HG03196 (cell line): ENCODE measurements around the gene GRAMD1B.
A peak's percentile ranks its signal among the peaks of the same experiment; 100 is the strongest.

Experiments used
- ATAC-seq: cut with Tn5 transposase; IDR thresholded peaks from one replicate; pipeline ENCODE4 v1.9.1; 2021; ENCODE audit not compliant: unreplicated experiment

The GRAMD1B gene

DNA sequence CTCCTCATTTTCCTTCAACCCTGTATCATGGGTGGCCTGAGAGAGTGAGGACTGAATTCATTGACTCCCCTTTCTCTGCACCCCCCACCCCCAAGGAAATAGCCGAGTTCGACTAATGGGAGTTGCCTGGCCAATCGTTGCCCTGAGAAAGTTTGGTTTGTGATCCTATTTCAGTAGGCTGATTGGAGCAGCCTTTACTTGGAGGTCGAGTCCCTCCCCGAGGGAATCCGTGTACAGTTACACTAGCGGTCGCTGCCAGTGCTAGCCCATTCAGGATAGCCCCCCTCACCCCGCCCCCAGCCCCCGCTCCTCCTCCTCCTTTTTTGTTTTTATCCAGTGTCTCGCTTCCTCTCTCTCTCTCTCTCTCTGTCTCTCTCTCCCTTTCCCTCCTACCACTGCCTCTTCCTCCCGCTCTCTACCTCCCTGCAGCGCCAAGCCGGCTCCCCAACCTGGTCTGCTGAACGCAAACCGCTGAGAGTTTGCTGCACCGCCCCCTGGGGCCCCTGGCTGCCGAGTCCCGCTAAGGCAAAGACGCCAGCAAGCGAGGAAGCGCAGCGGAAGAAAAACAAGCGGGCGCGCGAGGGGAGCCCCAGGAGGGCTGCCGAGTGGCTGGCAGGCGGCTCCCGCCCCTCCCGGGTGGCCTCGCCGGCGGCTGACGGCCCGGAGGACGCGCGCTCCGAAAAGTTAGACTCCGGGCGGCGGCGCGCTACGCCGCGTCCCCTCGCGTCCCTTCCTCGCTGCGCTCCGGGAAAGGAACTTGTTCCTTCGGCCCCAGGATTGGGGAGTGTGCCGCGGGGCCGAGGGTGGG is at the start of gene GRAMD1B:
GRAMD1B (plus strand) TSS at position 357 of the 808 bp plus-strand sequence. CDS start 524 bp downstream, outside the sequence.
- ATAC-seq = peak; percentile 66

- no peak for ATAC-seq
These were observed 48.9 kb upstream of the GRAMD1B start for GRCh38 chr11:123381149-123381548.

DNA sequence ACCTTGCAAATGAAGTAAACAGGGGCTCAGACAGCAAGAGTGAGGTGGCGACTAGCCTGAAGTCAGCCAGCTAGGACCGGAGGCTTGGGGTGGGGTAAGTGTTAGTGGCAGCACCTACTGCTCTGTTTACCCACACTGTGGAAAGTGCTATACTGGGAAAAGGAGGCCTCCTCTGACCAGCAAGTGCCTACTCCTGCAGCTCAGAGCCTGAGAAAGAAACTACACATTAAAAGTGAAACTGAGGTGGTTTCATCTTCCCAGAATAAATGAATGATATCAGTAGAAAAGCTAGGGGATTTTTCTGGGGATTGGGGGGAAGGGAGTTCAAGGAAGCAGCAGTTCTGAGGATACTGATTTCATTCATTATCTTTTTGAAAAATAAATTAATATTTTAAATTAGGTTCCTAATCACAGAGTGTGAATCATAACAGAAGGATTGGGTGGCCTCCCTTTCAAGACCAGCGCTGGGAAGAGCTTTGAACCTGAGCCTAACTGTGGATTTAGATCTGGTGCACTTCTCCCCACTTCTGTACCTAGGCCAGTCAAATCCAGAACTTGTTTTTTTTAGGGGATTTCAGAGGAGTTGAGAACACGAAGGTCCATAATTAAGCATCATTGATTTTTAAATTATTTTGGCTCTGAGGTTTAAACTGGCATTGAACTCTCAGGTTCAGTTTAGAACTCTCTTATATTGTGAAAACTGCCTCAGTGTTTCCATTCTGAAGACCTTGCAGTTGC is 48.1 kb upstream of the GRAMD1B start:
- ATAC-seq = peak; percentile 85

GRCh38 chr11:123382555-123383074 is 47.5 kb upstream of the GRAMD1B start:
- no peak for ATAC-seq

DNA sequence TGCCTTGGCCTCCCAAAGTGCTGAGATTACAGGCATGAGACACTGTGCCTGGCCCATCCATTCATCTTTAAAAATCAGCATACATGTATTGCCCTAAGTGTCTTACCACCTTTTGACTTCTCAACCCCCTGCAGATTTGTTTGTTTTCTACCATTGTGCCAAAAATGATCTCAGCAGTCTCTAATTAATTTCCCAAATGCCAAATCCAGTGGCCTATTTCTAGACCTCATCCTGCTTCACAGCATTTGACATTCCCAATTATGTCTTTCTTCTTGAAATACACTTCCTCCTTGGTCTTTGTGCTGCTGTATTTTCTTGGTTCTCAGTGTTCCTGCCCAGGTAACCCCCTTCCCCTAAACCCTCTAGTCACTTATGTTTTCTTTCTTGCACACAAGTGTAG is 46.0 kb upstream of the GRAMD1B start:
- ATAC-seq = no peak

DNA sequence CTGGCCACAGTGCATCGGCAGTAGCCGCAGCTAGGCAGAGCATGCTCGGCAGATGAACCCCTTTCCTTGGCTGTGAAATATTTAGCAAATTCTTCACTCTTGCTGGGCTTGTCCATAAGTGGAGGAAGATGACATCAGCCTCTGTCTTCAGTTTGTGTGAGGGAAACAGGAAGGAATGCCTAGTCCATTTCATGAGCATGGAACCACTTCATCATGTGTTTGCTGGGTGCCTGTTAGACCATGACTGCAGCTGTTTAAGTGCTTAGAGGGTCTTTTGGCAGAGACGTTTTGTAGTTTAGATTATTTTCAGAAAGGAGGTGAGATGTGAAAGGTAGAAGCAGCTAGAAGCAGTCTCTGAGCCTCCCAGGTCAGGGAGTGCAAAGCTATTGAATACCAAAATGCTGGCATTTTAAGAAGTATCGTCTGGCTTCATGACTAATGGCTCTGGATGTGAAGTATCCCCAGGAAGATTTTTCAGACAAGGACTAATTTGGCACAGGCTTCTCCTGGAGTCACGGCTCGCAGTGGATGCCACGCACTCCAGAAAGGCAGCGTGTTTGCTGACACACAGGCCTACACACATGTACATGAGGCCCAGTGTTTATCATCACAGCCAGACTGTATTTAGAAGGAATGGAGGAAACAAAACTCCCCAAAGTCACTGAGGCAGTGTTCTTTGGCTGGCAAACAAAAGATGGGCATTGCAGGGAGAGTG is 43.1 kb upstream of the GRAMD1B start:
- no peak for ATAC-seq

DNA sequence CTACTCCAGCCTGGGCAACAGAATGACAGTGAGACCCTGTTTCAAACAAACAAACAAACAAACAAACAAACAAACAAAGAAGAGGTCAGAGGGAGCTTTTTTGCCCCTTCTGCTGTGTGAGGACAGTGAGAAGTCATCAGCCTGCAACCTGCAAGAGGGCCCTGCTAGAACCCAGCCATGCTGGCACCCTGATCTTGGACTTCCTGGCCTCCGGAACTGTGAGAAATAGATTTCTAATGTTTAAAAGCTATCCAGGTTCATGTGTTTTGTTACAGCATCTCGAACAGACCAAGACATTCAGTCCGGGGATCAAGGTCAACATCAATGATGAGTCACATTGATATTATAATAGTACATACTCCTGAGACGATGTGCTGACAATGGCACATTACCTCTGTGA is 41.4 kb upstream of the GRAMD1B start:
- ATAC-seq = no peak

DNA sequence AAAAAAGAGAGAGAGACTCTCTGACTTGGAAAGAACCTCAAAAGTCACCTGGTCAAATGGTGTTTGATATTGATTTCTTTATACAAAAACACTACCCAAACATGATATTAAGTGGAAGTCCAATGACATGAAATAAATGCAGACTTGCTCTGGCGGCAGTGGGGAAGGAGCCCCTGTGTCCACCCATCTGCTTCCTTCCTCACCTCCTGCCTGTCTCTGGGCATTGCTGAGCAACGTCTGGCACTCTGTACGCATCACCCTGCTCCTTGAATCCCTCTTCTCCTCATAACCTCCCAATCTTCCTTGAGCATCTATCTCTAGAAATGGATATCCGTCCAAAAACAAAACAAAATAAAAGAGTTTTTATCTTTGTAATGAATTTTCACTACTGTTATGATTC is 39.9 kb upstream of the GRAMD1B start:
- no peak for ATAC-seq

- ATAC-seq = no peak
These were observed 38.3 kb upstream of the GRAMD1B start for GRCh38 chr11:123391646-123392348.

DNA sequence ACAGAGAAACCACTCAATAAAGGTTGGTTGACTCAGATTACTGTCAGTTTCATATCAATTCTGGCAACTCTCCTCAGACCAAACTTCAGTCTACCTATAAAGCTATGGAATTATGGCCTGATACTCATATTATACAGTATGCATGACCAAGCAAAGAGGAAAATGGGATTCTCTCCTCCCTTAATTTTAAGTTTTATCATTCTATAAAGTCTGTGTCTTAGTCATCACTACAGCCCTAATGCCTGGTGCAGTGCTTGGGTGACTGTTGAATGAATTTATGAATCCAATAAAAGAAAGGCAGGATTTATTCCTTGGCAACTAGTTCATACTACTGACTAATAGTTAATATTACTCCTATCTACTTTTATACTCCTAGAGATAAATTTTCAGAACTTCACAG is 37.6 kb upstream of the GRAMD1B start:
- ATAC-seq = no peak

DNA sequence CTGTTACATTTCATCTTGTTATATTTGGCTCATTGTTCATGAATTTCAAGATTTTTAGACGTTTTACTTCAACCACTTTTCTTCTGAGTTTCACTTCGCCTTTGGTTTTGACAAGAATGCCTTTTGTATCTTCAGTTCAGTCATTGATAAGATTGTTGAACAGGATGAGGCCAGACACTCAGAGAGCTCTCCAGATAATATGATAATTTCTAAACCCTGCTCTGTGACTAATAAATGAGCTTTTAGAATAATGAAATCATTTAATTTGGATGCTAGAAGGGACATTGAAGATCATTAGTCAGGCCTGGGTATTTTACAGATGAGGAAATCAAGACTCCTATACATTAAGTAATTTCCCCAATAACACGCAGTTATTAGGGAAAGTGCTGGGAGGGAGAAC is 37.2 kb upstream of the GRAMD1B start:
- ATAC-seq = no peak

DNA sequence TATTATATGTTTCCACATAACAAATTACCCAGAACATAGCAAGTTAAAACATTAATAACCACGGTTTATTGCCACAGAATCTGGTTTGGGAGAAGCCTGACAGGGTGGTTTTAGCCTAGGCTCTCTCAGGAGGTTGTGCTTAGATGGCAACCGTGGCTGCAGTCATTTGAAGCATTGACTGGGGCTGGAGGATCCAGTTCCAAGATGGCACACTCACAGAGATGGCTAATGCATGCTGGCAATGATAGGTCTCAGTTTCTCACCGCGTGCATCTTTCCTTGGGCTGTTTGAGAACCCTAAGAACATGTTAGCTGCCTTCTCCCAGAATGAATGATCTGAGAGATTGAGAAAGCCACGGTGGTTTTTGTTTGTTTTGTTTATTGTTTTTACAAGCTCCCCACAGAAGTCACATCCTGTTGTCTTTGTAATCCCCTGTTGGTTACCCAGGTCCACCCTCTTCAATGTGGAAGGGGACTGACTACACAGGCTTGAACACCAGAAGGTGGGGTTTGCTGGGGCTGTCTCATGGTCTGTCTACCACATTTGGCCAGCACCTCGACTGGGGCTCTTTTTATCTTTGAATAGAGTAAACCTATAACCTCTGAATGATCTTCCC is 36.6 kb upstream of the GRAMD1B start:
- no peak for ATAC-seq

DNA sequence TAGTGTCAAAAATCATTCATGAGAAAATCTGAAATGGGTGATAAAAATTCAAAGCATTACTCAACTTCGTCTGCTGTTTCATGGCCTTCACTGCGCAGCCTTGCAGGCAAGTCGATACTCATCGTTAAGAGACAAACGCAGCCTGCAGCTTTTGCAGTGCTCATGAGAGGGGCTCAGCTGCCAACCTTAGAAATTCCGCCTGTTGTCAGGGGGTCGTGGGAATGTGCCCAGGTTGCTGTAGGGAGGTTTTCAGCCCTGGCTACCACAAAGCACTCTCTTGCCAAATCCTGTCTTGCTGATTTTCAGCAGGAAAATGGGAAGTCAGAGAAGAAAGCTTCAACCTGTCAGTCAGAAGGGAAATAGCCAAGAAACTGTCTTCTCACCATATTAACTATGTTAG is 25.4 kb upstream of the GRAMD1B start:
- no peak for ATAC-seq

DNA sequence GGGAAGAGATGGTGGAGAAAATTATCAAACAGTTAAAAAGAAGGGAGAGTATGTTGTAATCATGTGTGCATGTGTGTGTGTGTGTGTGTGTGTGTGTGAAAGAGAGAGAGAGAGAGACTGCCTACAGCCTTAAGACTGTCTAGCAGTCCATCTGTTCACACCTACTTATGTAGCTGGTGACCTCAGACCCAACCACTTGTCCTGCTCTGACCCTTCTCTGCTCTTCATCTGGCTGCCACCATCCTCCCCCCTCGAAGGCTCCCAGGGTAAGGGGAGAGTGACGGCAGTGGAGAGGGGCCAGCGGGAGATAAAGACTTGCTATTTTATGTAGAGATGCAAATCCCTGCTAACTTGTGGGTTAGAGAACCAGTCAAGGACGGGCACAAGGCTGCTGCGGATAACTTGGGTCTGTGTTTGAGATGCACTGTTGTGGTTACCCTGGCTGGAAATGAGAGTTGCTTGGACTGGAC is 24.9 kb upstream of the GRAMD1B start:
- ATAC-seq = no peak

DNA sequence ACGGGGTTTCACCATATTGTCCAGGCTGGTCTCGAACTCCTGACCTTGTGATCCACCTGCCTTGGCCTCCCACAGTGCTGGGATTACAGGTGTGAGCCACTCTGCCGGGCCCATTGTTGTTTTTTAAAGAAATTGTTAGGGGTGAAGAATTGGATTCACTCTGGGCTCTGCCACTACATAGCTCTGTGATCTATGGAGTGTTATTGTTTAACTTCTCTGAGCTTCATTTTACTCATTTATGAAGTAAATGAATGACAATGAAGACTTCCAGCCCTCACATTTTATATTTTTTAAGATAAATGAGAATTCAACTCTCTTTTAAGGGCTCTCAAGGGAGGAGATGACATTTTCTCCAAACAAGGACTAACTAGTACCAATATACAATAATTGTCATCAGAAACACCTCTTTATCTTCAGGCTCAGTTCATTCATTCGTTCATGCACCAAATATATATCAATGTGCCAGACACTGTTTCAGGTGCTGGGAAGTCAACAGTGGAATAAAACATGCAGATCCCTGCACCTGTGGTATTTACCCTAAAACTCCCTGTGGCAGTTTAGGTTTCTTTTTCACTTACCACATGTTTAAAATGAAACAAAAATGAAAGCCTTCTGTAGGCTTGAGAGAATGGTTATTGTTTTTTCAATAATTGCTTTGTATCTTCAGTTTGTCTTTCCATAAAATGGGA is 23.5 kb upstream of the GRAMD1B start:
- ATAC-seq = peak; percentile 62

- no peak for ATAC-seq
These were observed 22.7 kb upstream of the GRAMD1B start for GRCh38 chr11:123407130-123407995.

GRCh38 chr11:123407996-123408597 is 22.0 kb upstream of the GRAMD1B start:
- no peak for ATAC-seq
